SK-N-SH treated with all-trans-retinoic acid at 6 μM for 48 hours (cell line): Measurements from ENCODE around the gene PROC.

ENCODE experiments used
- ARNTL ChIP-seq: fragments of 450-650 bp; formaldehyde crosslinking; IDR thresholded peaks from 2 replicates; pipeline ENCODE4 v1.5.0; 2020; ENCODE audit warnings: low read depth, mild to moderate bottlenecking, moderate library complexity, borderline replicate concordance
- GLIS3 ChIP-seq: fragments of 250-450 bp; sonication (Bioruptor Pico); IDR thresholded peaks from 2 replicates; pipeline ENCODE4 v1.5.0; 2020; ENCODE audit warnings: mild to moderate bottlenecking, moderate library complexity
- ISL1 ChIP-seq: fragments of 250-450 bp; sonication (Bioruptor Pico); IDR thresholded peaks from 2 replicates; pipeline ENCODE4 v2.1.2; 2022; ENCODE audit warnings: mild to moderate bottlenecking, moderate library complexity
- PPARA ChIP-seq: fragments of 250-450 bp; sonication (Bioruptor Pico); IDR thresholded peaks from 2 replicates; pipeline ENCODE4 v1.5.0; 2020; ENCODE audit warnings: mild to moderate bottlenecking, borderline replicate concordance
- RARB ChIP-seq: fragments of 250-450 bp; sonication (Bioruptor Pico); IDR thresholded peaks from 2 replicates; pipeline ENCODE4 v1.8.0; 2021; ENCODE audit warnings: mild to moderate bottlenecking, moderate library complexity
- ZC3H10 ChIP-seq: fragments of 250-450 bp; sonication (Bioruptor Pico); IDR thresholded peaks from 2 replicates; pipeline ENCODE4 v1.5.1; 2021; ENCODE audit warnings: mild to moderate bottlenecking, moderate library complexity
- TF ChIP-seq, protein P1 (sequence below): fragments of 250-450 bp; sonication (Bioruptor Pico); IDR thresholded peaks from 2 replicates; pipeline ENCODE4 v1.5.1; 2020; ENCODE audit warnings: low read depth, mild to moderate bottlenecking, moderate library complexity
- TF ChIP-seq, protein P2 (sequence below): fragments of 250-450 bp; sonication (Bioruptor Pico); IDR thresholded peaks from 2 replicates; pipeline ENCODE4 v1.8.0; 2020; ENCODE audit warnings: mild to moderate bottlenecking, moderate library complexity, borderline replicate concordance

DNA sequence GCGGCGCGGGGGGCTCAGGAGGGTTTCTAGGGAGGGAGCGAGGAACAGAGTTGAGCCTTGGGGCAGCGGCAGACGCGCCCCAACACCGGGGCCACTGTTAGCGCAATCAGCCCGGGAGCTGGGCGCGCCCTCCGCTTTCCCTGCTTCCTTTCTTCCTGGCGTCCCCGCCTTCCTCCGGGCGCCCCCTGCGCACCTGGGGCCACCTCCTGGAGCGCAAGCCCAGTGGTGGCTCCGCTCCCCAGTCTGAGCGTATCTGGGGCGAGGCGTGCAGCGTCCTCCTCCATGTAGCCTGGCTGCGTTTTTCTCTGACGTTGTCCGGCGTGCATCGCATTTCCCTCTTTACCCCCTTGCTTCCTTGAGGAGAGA lies 5.2 kb downstream of the PROC start:
- TF ChIP-seq RARB (no peak), GLIS3 (CRISPR knock-in tag) (no peak), ISL1 (CRISPR knock-in tag) (no peak), PPARA (CRISPR knock-in tag) (no peak), ARNTL (no peak), ZC3H10 (CRISPR knock-in tag) (no peak)
- TF ChIP-seq, protein P1, sequence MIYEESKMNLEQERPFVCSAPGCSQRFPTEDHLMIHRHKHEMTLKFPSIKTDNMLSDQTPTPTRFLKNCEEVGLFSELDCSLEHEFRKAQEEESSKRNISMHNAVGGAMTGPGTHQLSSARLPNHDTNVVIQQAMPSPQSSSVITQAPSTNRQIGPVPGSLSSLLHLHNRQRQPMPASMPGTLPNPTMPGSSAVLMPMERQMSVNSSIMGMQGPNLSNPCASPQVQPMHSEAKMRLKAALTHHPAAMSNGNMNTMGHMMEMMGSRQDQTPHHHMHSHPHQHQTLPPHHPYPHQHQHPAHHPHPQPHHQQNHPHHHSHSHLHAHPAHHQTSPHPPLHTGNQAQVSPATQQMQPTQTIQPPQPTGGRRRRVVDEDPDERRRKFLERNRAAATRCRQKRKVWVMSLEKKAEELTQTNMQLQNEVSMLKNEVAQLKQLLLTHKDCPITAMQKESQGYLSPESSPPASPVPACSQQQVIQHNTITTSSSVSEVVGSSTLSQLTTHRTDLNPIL (CRISPR knock-in tag) = no peak
- TF ChIP-seq, protein P2, sequence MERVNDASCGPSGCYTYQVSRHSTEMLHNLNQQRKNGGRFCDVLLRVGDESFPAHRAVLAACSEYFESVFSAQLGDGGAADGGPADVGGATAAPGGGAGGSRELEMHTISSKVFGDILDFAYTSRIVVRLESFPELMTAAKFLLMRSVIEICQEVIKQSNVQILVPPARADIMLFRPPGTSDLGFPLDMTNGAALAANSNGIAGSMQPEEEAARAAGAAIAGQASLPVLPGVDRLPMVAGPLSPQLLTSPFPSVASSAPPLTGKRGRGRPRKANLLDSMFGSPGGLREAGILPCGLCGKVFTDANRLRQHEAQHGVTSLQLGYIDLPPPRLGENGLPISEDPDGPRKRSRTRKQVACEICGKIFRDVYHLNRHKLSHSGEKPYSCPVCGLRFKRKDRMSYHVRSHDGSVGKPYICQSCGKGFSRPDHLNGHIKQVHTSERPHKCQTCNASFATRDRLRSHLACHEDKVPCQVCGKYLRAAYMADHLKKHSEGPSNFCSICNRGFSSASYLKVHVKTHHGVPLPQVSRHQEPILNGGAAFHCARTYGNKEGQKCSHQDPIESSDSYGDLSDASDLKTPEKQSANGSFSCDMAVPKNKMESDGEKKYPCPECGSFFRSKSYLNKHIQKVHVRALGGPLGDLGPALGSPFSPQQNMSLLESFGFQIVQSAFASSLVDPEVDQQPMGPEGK = no peak
